HepG2 (cell line): ENCODE measurements around the gene CACNA1D. TPM values are rescaled to one million over a fixed set of nuclear protein-coding genes. Genes with fewer than 3 reads are reported as not detected.

Experiments
- ATF7-NPFF ChIP-seq: sonication (generic); formaldehyde crosslinking; IDR thresholded peaks from 2 replicates; pipeline ENCODE4 v1.8.1; 2023; ENCODE audit warnings: mild to moderate bottlenecking, low read depth, missing genetic modification reagents, moderate library complexity
- CCDC6 ChIP-seq: sonication (generic); formaldehyde crosslinking; IDR thresholded peaks from 2 replicates; pipeline ENCODE4 v1.8.1; 2022; ENCODE audit warnings: mild to moderate bottlenecking, missing genetic modification reagents, moderate library complexity
- DMTF1 ChIP-seq: sonication (generic); formaldehyde crosslinking; IDR thresholded peaks from 2 replicates; pipeline ENCODE4 v1.4.0; 2020; ENCODE audit warnings: mild to moderate bottlenecking, missing genetic modification reagents
- FOXM1 ChIP-seq: sonication (generic); formaldehyde crosslinking; IDR thresholded peaks from 2 replicates; pipeline ENCODE4 v1.5.0; 2020; ENCODE audit warnings: missing genetic modification reagents
- IRF1 ChIP-seq: sonication (generic); formaldehyde crosslinking; IDR thresholded peaks from 2 replicates; pipeline ENCODE4 v1.4.0; 2020; ENCODE audit warnings: low read depth, mild to moderate bottlenecking, missing genetic modification reagents
- ISL2 ChIP-seq: sonication (generic); formaldehyde crosslinking; IDR thresholded peaks from 2 replicates; pipeline ENCODE4 v1.5.0; 2020; ENCODE audit warnings: missing genetic modification reagents
- JUN ChIP-seq: sonication (generic); formaldehyde crosslinking; IDR thresholded peaks from 2 replicates; pipeline ENCODE4 v1.4.0; 2020; ENCODE audit warnings: mild to moderate bottlenecking, missing genetic modification reagents
- PAWR ChIP-seq: sonication (generic); formaldehyde crosslinking; IDR thresholded peaks from 2 replicates; pipeline ENCODE4 v1.4.0; 2020; ENCODE audit warnings: missing genetic modification reagents, mild to moderate bottlenecking, borderline replicate concordance
- PCBP2 ChIP-seq: fragments of 200-400 bp; formaldehyde crosslinking; optimal IDR thresholded peaks from 2 replicates; pipeline ENCODE3; 2018; ENCODE audit warnings: low read length, low read depth; ENCODE audit not compliant: poor library complexity, severe bottlenecking
- TCF12 ChIP-seq, 2 experiments: fragments of 450-650 bp in 1 of 2; sonication (generic) in 1 of 2; formaldehyde crosslinking in 1 of 2; IDR thresholded peaks; 2 replicates each; pipeline versions ENCODE4 v1.6.1 to v1.8.0; 2017 to 2022; ENCODE audit warnings: antibody characterized with exemption in 1 of 2, mild to moderate bottlenecking in 1 of 2, missing genetic modification reagents in 1 of 2, moderate library complexity in 1 of 2
- TRIM24 ChIP-seq: sonication (generic); formaldehyde crosslinking; IDR thresholded peaks from 2 replicates; pipeline ENCODE4 v1.8.0; 2022; ENCODE audit warnings: mild to moderate bottlenecking, missing genetic modification reagents
- ZGPAT ChIP-seq: IDR thresholded peaks from 2 replicates; pipeline ENCODE4 v1.6.1; 2016; ENCODE audit warnings: mild to moderate bottlenecking
- ZNF275 ChIP-seq: sonication (generic); formaldehyde crosslinking; IDR thresholded peaks from 2 replicates; pipeline ENCODE4 v1.8.0; 2022; ENCODE audit warnings: missing genetic modification reagents, mild to moderate bottlenecking, inconsistent platforms, borderline replicate concordance
- ZNF281 ChIP-seq: sonication (generic); formaldehyde crosslinking; IDR thresholded peaks from 2 replicates; pipeline ENCODE4 v1.4.0; 2020; ENCODE audit warnings: missing genetic modification reagents, borderline replicate concordance
- ZNF326 ChIP-seq: sonication (generic); formaldehyde crosslinking; IDR thresholded peaks from 2 replicates; pipeline ENCODE4 v1.4.0; 2020; ENCODE audit warnings: missing genetic modification reagents, borderline replicate concordance
- ZNF512B ChIP-seq: sonication (generic); formaldehyde crosslinking; IDR thresholded peaks from 2 replicates; pipeline ENCODE4 v1.5.1; 2020; ENCODE audit warnings: missing genetic modification reagents, mild to moderate bottlenecking, borderline replicate concordance
- polyA plus RNA-seq, 8 experiments: library from polyadenylated mRNA; depleted of rRNA in 3 of 8; stranded (reverse) in 7 of 8; unstranded in 1 of 8; fragments of >200 nt; fragmentation: Illumina TruSeq in 4 of 8; extraction: Trizol in 4 of 8; gene quantifications; 2 replicates each; pipeline versions ENCODE4 v1.2.1 to v1.2.3, GENCODE V29; 2011 to 2016; ENCODE audit warnings: low read depth in 4 of 8, missing spikeins in 1 of 8, mixed read lengths in 1 of 8; ENCODE audit not compliant: insufficient read depth in 1 of 8
- total RNA-seq, 5 experiments: library from RNA; depleted of rRNA; stranded (reverse); fragments of >200 nt; fragmentation: Illumina TruSeq; extraction: Trizol; gene quantifications; 2 replicates each; pipeline ENCODE4 v1.2.3, GENCODE V29; 2016; ENCODE audit warnings: low read depth in 1 of 5

Gene CACNA1D
- total and polyA plus RNA-seq, 2 of the 13 experiments (the other 11 are each of a cell fraction or from before 2014, with no cell fraction given) = 0.26 to 0.38 TPM

- TF ChIP-seq IRF1 (CRISPR knock-in tag) (no peak), ZGPAT (0 out of 2 replicates have a peak, but pooled peaks have one; percentile 38), ZNF275 (CRISPR knock-in tag) (no peak), PAWR (CRISPR knock-in tag) (no peak), DMTF1 (no peak), FOXM1 (CRISPR knock-in tag) (no peak), ZNF281 (CRISPR knock-in tag) (peak; percentile 98), ZNF326 (CRISPR knock-in tag) (no peak), ISL2 (CRISPR knock-in tag) (no peak), TCF12 (IDR thresholded peaks at IDR 0.05) (no peak), TCF12 (CRISPR knock-in tag; IDR thresholded peaks at IDR 0.05) (0 out of 2 replicates have a peak, but pooled peaks have one; percentile 34), CCDC6 (CRISPR knock-in tag) (no peak), PCBP2 (no peak), ZNF512B (CRISPR knock-in tag) (no peak), ATF7-NPFF (no peak), JUN (no peak), TRIM24 (CRISPR knock-in tag) (no peak)
These were observed 21.0 kb upstream of the CACNA1D start (continued) for GRCh38 chr3:53473422-53473821.
